ENCODE results near the gene ALK.

- no peak for TF ChIP-seq GATA2 (IDR thresholded peaks at IDR 0.05; ENCODE audit: low read depth, low read length)
- TF ChIP-seq GATA3 (IDR thresholded peaks at IDR 0.05; ENCODE audit: low read depth, low read length), result no peak
Measured at GRCh38 chr2:29444150-29444549, 477.2 kb downstream of the ALK start.
